Measurements from ENCODE around the gene KRT13.

- TF ChIP-seq YY1 (IDR thresholded peaks at IDR 0.05): no peak
- TF ChIP-seq CTCF (IDR thresholded peaks at IDR 0.05; ENCODE audit: low read depth, low read length, missing input control): no peak
- TF ChIP-seq RXRA (IDR thresholded peaks at IDR 0.05): no peak
- no peak for TF ChIP-seq NR2F2 (IDR thresholded peaks at IDR 0.05)
- TF ChIP-seq REST (IDR thresholded peaks at IDR 0.05): no peak
- no peak for TF ChIP-seq RAD21 (IDR thresholded peaks at IDR 0.05)
- no peak for TF ChIP-seq GABPA (IDR thresholded peaks at IDR 0.05 in 1 of 2, conservative IDR thresholded peaks at IDR 0.05 in 1 of 2)
- no peak for TF ChIP-seq ATF3 (IDR thresholded peaks at IDR 0.05)
- no peak for TF ChIP-seq EGR1 (IDR thresholded peaks at IDR 0.05; ENCODE audit: low read depth in 2 of 2)
- no peak for TF ChIP-seq HNF4G (IDR thresholded peaks at IDR 0.05)
- TF ChIP-seq TAF1 (conservative IDR thresholded peaks at IDR 0.05): no peak
- no peak for TF ChIP-seq MAX (IDR thresholded peaks at IDR 0.05)
Measured at GRCh38 chr17:41552455-41552854, 47.0 kb upstream of the KRT13 start.
